ENCODE measurements around the gene LOXL1.

Gene LOXL1

GRCh38 chr15:73997986-73998385 is 71.7 kb downstream of the LOXL1 start:
- DNase-seq: no peak

Measured in NCI-H526 (cell line).